Nucleus accumbens (tissue), 56 donors: ENCODE data around the gene RNF167.
"Not testable (repeated sequence)": the region's sequence is repeated elsewhere in the genome, so short reads cannot be mapped to it uniquely, and the experiment has no call there.

Source experiments
- DNase-seq, 56 donors: peaks; one replicate each; lab custom pipeline; 2025; lab: John Stamatoyannopoulos, UW

Gene RNF167

GRCh38 chr17:4901648-4902344 lies 38.3 kb upstream of the RNF167 start:
- peak in 30 of 56 donors; percentile 7 to 76 (median 43) for DNase-seq

- DNase-seq = no peak
Observed at GRCh38 chr17:4902540-4902939, 37.5 kb upstream of the RNF167 start.

GRCh38 chr17:4903051-4903818 lies 36.8 kb upstream of the RNF167 start, which contains the start of gene CHRNE:
Gene CHRNE (minus strand): TSS chr17:4903098. CDS start chr17:4903063, 35 bp downstream.
- DNase-seq = peak in 46 of 56 donors; percentile 10 to 87 (median 48)

- DNase-seq = not testable (repeated sequence)
Observed at GRCh38 chr17:4906642-4907041, 33.4 kb upstream of the RNF167 start.

GRCh38 chr17:4908301-4908700 lies 31.8 kb upstream of the RNF167 start:
- peak in 2 of 56 donors; percentile 7 to 16 for DNase-seq

- DNase-seq = peak in 51 of 56 donors; percentile 18 to 87 (median 70)
Observed at GRCh38 chr17:4908711-4909496, 31.2 kb upstream of the RNF167 start.

GRCh38 chr17:4913994-4914393 lies 26.1 kb upstream of the RNF167 start:
- no peak for DNase-seq

- DNase-seq = not testable (repeated sequence)
Observed at GRCh38 chr17:4914551-4914950, 25.5 kb upstream of the RNF167 start.

GRCh38 chr17:4919511-4920047 lies 20.5 kb upstream of the RNF167 start:
- DNase-seq = no peak

- DNase-seq = no peak
Observed at GRCh38 chr17:4920351-4921048, 19.6 kb upstream of the RNF167 start.

- DNase-seq = no peak
Observed at GRCh38 chr17:4921320-4921719, 18.7 kb upstream of the RNF167 start.

- not testable (repeated sequence) for DNase-seq
Observed at GRCh38 chr17:4926577-4927335, 13.3 kb upstream of the RNF167 start.

- no peak for DNase-seq
Observed at GRCh38 chr17:4928881-4929280, 11.2 kb upstream of the RNF167 start.

- DNase-seq = no peak
Observed at GRCh38 chr17:4931963-4932362, 8.1 kb upstream of the RNF167 start, which contains the start of gene GP1BA. Gene GP1BA (plus strand): TSS chr17:4932277. CDS start chr17:4932605, 328 bp downstream.

- DNase-seq = no peak
Observed at GRCh38 chr17:4932756-4933155, 7.3 kb upstream of the RNF167 start.

GRCh38 chr17:4933646-4934045 lies 6.4 kb upstream of the RNF167 start:
- DNase-seq = no peak

GRCh38 chr17:4934173-4934979 lies 5.7 kb upstream of the RNF167 start:
- DNase-seq = peak in 2 of 56 donors; percentile 15 to 25

- no peak for DNase-seq
Observed at GRCh38 chr17:4935650-4936049, 4.4 kb upstream of the RNF167 start.
